HUES48 (cell line): Measurements from ENCODE around the gene NEK5.

Source experiments
- H3K27ac ChIP-seq: one replicate; pipeline ENCODE4 v1.7.0; 2013; ENCODE audit warnings: low read depth, low read length, inconsistent platforms
- H3K27me3 ChIP-seq: 2 replicates; pipeline ENCODE4 v1.6.1; 2013; ENCODE audit warnings: mild to moderate bottlenecking, low read length; ENCODE audit not compliant: control insufficient read depth, insufficient read depth
- H3K36me3 ChIP-seq: 2 replicates; pipeline ENCODE4 v1.6.1; 2013; ENCODE audit warnings: low read length; ENCODE audit not compliant: control insufficient read depth, insufficient read depth
- H3K4me1 ChIP-seq: 2 replicates; pipeline ENCODE4 v1.6.1; 2013; ENCODE audit warnings: mild to moderate bottlenecking, low read length; ENCODE audit not compliant: control insufficient read depth, insufficient read depth
- H3K4me3 ChIP-seq: 2 replicates; pipeline ENCODE4 v1.5.1; 2013; ENCODE audit warnings: mild to moderate bottlenecking, low read depth, low read length
- H3K9ac ChIP-seq: 2 replicates; pipeline ENCODE4 v1.6.1; 2013; ENCODE audit warnings: mild to moderate bottlenecking, low read depth, low read length, moderate library complexity
- H3K9me3 ChIP-seq: 2 replicates; pipeline ENCODE4 v1.6.1; 2013; ENCODE audit warnings: low read length; ENCODE audit not compliant: control insufficient read depth, insufficient read depth

NEK5 gene

DNA sequence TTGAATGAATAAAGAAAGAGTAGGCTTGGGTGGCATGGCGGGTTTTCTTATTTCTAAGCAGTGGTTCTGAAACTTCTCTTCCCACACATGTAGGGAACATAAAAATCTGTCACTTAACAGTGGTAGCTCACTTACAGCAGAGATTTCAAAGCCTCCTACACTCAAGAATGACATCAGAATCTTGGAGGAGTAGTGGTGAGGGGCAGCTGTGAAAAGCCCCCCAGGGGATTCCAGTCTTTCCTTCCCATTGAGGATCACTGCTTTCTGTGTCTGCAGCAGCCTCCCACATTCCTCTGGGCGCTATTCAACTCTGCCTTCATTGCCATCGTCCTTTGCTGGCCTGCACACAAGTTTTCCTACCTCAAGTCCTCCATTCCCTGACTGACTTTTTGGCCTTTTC is 8.6 kb upstream of the NEK5 start:
- Histone ChIP-seq H3K9me3 (no peaks in the 10 kb centered on the region), H3K27ac (no peak overlapping the region), H3K4me3 (no peak overlapping the region), H3K36me3 (peaks cover 28% of the 10 kb centered on the region), H3K9ac (no peak overlapping the region), H3K4me1 (no peaks in the 10 kb centered on the region), H3K27me3 (no peaks in the 10 kb centered on the region)

DNA sequence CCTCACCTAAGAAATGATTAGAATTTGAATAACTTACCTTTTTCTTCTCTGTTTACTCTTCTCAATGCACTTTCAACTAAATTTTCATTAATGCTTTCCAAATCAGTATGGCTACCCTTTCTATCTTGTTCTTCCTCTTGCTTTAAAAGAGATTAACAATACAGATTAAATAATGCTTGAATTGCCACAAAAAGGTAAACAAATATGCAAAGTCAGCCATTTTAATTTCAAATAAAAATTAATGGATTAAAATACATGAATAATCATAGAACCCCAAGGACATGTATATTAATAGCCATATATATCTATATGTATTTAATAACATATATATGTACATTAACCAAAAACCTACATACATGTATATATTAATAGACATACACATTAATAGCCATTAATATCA is 7.9 kb upstream of the NEK5 start:
- no peak overlapping the region for H3K9ac ChIP-seq
- H3K9me3 ChIP-seq, result no peaks in the 10 kb centered on the region
- no peak overlapping the region for H3K4me3 ChIP-seq
- H3K27me3 ChIP-seq, result no peaks in the 10 kb centered on the region
- H3K27ac ChIP-seq, result no peak overlapping the region
- H3K4me1 ChIP-seq, result no peaks in the 10 kb centered on the region
- peaks cover 34% of the 10 kb centered on the region for H3K36me3 ChIP-seq

DNA sequence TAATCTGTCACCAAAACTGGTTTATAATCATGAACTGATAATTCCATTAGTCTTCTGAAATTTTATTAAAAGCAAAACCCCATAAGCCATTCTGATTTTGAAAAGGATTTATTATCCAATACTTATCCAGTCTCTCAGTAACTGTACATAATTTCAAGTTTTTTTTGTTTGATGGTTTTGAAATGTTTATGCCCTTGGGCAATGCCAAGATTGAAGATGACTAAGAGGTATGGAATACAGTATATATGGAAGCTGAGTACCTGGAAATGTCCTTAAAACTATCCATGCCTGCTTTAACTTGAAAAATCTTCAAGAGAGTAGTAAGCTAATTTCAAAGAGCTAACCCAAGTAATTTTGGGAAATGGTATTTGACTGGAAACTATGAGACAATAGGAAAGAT is 1.8 kb upstream of the NEK5 start:
- peaks cover 36% of the 10 kb centered on the region for H3K36me3 ChIP-seq
- H3K9ac ChIP-seq, result no peak overlapping the region
- no peaks in the 10 kb centered on the region for H3K9me3 ChIP-seq
- no peak overlapping the region for H3K4me3 ChIP-seq
- no peaks in the 10 kb centered on the region; the same call in 1 of the 2 replicates for H3K4me1 ChIP-seq
- H3K27ac ChIP-seq, result no peak overlapping the region
- peaks cover 17% of the 10 kb centered on the region for H3K27me3 ChIP-seq

DNA sequence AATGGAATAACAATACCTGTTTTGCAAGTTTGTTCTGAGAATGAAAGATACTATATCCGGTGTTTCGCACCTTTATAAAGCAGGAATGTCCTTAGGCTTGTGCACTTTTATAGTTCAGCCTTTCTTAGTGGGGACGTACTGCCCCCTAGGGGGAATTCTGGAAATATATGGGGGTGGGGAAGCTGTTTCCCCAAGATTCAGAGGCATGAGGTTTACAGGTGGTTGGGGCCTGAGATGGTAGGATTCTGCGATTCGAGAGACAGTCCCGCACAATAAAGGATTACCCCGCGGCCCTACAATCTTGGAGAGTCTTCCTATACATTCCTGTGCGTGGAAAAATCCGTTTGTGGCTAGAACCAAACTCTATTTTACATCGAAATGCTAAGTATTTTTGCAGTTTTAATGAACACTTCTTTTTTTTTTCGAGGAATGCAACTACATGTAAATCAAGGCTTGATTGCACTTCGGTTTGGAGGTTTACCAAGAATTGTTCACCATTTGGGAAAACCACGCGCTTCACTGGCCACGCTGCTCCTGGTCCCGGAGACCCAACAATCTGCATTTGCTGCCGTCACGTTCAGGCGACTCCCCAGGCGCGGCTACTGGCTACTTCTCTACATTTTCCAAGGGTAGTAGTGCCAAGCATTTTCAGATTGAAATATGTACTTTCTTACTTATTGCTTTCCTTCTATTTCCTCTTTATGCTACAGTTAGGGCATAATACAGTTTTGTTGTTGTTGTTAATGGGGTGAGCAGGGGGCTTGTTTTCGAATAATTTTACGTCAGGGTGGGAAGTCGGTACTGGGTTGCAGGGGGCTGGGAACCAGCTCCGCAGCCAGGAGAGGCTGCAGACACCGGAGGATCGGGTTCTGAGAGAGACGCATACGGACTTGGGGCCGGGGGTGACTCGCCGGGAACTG is 830 bp downstream of the NEK5 start:
- no peaks in the 10 kb centered on the region; the same call in 1 of the 2 replicates for H3K4me1 ChIP-seq
- no peaks in the 10 kb centered on the region for H3K9me3 ChIP-seq
- H3K9ac ChIP-seq, result no peak overlapping the region
- H3K27me3 ChIP-seq, result peaks cover 17% of the 10 kb centered on the region
- H3K27ac ChIP-seq, result no peak overlapping the region
- H3K4me3 ChIP-seq, result peak overlapping the region; percentile 80
- peaks cover 20% of the 10 kb centered on the region for H3K36me3 ChIP-seq

DNA sequence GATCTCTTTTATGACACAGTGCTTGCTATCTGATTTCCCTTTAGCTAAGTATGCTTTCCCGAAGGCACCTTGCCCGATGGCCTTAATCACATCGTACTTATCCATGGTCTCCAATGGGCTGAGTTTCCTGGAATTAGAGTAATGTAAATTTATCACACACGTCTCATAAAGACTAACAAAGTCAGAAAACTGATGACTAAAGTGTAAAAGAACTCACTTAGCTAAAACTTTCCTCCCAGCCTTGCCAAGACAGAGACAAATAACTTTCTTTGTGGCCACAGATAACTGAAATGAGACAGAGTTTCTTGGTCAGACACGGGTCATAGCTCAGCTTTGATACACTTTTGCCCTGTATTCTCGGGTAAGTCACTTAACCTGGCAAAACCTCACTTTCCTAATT is 1.5 kb downstream of the NEK5 start:
- H3K4me3 ChIP-seq, result no peak overlapping the region
- peaks cover 17% of the 10 kb centered on the region for H3K27me3 ChIP-seq
- no peaks in the 10 kb centered on the region for H3K9me3 ChIP-seq
- H3K36me3 ChIP-seq, result peaks cover 13% of the 10 kb centered on the region
- H3K9ac ChIP-seq, result no peak overlapping the region
- H3K27ac ChIP-seq, result no peak overlapping the region
- no peaks in the 10 kb centered on the region; the same call in 1 of the 2 replicates for H3K4me1 ChIP-seq

DNA sequence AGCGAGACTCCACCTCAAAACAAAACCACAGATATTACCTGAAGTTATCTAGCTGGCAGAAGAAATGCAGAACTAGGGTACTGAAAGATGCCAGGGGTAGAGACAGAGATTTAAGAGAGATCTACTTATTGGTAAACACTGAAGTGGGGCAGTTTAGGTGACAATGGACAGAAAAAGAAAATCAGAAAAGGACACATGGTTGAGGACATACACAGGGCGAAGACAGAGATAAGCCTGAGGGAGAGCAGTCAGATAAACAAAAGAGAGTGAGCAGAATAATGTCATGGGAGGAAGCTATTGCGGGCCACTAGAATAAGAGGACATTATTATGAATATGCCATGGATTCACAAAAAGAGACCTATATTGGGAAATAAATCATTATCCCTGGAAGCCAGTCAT is 3.3 kb downstream of the NEK5 start:
- Histone ChIP-seq H3K27me3 (peaks cover 17% of the 10 kb centered on the region), H3K4me1 (no peaks in the 10 kb centered on the region; the same call in 1 of the 2 replicates), H3K4me3 (no peak overlapping the region), H3K9ac (no peak overlapping the region), H3K36me3 (no peaks in the 10 kb centered on the region), H3K27ac (no peak overlapping the region), H3K9me3 (no peaks in the 10 kb centered on the region)

DNA sequence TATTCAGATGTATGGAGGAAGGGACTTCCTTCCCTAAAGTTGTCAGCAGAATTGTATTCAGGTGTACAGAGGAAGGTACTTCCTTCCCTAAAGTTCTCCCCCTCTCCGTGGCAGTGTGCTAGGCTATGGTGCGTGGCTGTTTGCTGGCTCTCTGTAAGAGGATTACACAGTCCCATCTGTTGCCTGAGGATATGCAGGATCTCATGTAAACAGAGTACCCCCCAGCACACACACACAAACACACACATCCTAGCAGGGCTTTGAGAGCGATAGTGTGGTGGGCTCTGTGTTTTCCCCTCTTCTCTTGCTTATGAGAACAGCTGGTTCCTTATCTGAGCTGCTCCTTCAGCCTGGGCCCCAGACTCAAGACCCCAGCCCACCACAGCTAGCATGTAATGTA is 10.3 kb downstream of the NEK5 start:
- Histone ChIP-seq H3K27ac (no peak overlapping the region), H3K27me3 (no peaks in the 10 kb centered on the region), H3K9me3 (no peaks in the 10 kb centered on the region), H3K4me3 (no peak overlapping the region), H3K36me3 (no peaks in the 10 kb centered on the region), H3K9ac (no peak overlapping the region), H3K4me1 (no peaks in the 10 kb centered on the region)

DNA sequence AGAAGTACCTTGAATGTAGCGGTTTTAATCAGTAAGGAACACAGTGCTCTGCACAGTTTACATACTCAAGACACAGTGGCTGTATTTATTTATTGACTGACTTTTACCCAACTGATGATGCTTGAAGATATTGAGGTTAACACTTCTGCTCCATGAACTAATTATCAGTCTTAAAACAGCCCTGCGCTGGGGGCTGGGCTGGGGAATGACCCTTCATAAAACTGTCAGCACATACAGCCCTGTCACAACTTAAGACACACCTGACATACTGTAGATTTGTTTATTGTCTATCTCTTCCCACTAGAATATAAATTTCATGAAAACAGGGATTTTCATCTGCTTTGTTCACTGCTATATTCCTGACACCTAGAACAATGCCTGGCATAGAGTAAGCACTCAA is 10.8 kb downstream of the NEK5 start:
- Histone ChIP-seq H3K27ac (no peak overlapping the region), H3K9me3 (no peaks in the 10 kb centered on the region), H3K27me3 (no peaks in the 10 kb centered on the region), H3K36me3 (no peaks in the 10 kb centered on the region), H3K4me3 (no peak overlapping the region), H3K9ac (no peak overlapping the region), H3K4me1 (no peaks in the 10 kb centered on the region)

DNA sequence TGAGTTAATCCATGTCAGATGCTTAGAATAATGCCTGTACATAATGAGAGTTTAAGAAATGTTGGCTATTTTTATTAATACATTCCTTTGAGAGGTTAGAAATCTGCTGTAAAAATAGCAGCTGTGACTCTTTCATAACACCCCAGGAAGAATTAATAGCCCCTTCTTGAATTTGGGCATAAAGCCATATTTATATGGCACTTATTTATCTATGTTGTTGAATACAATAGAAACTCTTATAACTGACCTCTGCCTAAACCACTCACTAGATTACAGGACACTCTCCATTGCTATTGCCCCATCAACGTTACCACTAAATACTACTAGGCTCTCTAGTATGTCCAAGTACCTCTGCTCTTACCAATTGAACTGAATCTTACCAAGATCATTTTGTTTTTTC is 16.3 kb downstream of the NEK5 start:
- Histone ChIP-seq H3K36me3 (no peaks in the 10 kb centered on the region), H3K27ac (no peak overlapping the region), H3K27me3 (no peaks in the 10 kb centered on the region), H3K9me3 (no peaks in the 10 kb centered on the region; the same call in 1 of the 2 replicates), H3K4me3 (no peak overlapping the region), H3K9ac (no peak overlapping the region), H3K4me1 (no peaks in the 10 kb centered on the region)

DNA sequence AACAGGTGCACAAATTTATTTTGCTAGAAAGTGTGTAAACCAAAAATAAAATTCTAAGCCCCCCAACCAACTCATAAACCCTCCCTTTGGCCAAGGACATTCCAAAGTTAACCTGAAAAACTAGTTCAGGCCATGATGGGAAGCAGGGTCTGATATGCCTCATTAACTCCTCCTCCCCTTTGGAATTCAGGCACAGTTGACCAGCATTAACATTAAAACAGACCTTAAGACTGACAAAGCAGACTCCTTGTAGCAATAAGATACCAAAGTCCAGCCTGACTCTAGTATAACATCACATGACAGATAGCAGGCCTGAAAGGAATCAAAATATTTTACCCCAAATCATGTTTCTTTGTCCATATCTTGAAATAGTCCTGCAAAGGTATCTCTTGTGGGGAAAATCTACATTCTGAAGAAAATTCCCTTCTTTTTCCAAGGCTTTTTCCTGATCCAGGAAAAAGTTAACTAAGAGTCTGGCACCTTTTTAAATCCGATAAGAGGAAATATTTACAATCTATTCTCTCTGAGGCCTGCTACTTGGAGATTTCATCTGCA is 19.7 kb downstream of the NEK5 start:
- H3K4me3 ChIP-seq, result no peak overlapping the region
- H3K36me3 ChIP-seq, result no peaks in the 10 kb centered on the region
- H3K27me3 ChIP-seq, result no peaks in the 10 kb centered on the region
- H3K4me1 ChIP-seq, result no peaks in the 10 kb centered on the region
- peak overlapping the region; percentile 38 for H3K27ac ChIP-seq
- H3K9me3 ChIP-seq, result no peaks in the 10 kb centered on the region; the same call in 1 of the 2 replicates
- no peak overlapping the region for H3K9ac ChIP-seq

DNA sequence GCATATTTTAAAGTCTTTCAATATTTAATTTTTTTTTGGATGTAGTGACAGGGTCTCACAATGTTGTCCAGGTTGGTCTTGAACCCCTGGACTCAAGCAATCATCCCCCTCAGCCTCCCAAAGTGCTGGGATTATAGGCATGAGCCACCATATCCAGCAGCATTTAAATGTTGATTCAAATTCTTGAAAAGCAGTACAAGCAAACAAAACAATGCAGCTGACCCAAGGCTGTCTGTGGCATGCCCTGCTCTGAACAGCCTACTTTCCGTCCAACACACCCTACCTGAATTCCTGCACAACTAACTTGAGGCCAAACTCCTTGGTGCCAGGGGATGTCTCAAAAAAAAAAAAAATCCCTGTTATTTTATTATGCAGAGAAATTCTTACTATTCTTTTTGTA is 23.0 kb downstream of the NEK5 start:
- Histone ChIP-seq H3K9ac (no peak overlapping the region), H3K36me3 (no peaks in the 10 kb centered on the region), H3K4me3 (no peak overlapping the region), H3K9me3 (no peaks in the 10 kb centered on the region; the same call in 1 of the 2 replicates), H3K27ac (no peak overlapping the region), H3K27me3 (no peaks in the 10 kb centered on the region), H3K4me1 (no peaks in the 10 kb centered on the region)
